Measurements from ENCODE around the gene MEF2A.

DNA sequence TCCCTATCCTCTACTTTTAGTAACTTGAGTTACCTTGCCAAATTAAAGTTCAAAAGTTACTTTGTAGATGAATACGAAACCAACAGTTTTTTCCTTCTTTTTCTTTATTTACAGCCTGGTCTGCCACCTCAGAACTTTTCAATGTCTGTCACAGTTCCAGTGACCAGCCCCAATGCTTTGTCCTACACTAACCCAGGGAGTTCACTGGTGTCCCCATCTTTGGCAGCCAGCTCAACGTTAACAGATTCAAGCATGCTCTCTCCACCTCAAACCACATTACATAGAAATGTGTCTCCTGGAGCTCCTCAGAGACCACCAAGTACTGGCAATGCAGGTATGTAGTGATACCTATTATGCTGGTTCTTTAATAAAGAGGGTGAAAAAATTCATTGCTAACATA lies 108.5 kb downstream of the MEF2A start:
- TF ChIP-seq CTCF (IDR thresholded peaks at IDR 0.05): no peak
- no peak for TF ChIP-seq EZH2phosphoT487 (IDR thresholded peaks at IDR 0.05)
- TF ChIP-seq EZH2 (IDR thresholded peaks at IDR 0.05): no peak
